Activated CD4-positive, alpha-beta T cell treated with anti-CD3 and anti-CD28 coated beads for 36 hours (primary cell): Measurements from ENCODE around the gene CAPN3. TPM values are rescaled to one million over a fixed set of nuclear protein-coding genes. Genes with fewer than 3 reads are reported as not detected.
"Not testable (repeated sequence)": the region's sequence is repeated elsewhere in the genome, so short reads cannot be mapped to it uniquely, and the experiment has no call there.

Source experiments
- ATAC-seq: fragments of 200-7000 bp; cut with Tn5 transposase; one replicate; pipeline ENCODE4 v1.10.0; 2021; ENCODE audit warnings: mild to moderate bottlenecking, moderate library complexity
- CTCF ChIA-PET: fragments of 350-600 bp; sonication (Branson Sonifier 250); formaldehyde crosslinking; loops from one replicate; lab custom pipeline; 2021; ENCODE audit warnings: antibody characterized with exemption; lab: Charles Lee
- POLR2A ChIA-PET: fragments of 350-600 bp; sonication (Branson Sonifier 250); formaldehyde crosslinking; loops from one replicate; lab custom pipeline; 2021; ENCODE audit warnings: antibody characterized with exemption, inconsistent platforms; lab: Charles Lee
- DNase-seq: peaks from one replicate; pipeline ENCODE4 v3.0.0-alpha.2; 2020
- H3K27ac Mint-ChIP-seq: one replicate; pipeline ENCODE4 v1.8.0; 2021; ENCODE audit warnings: mixed read lengths
- H3K27me3 Mint-ChIP-seq: one replicate; pipeline ENCODE4 v1.8.0; 2021; ENCODE audit warnings: mixed read lengths
- H3K36me3 Mint-ChIP-seq: one replicate; pipeline ENCODE4 v1.8.0; 2021; ENCODE audit warnings: low read depth, mixed read lengths
- H3K4me1 Mint-ChIP-seq: one replicate; pipeline ENCODE4 v1.8.0; 2021; ENCODE audit warnings: mixed read lengths
- H3K4me3 Mint-ChIP-seq: one replicate; pipeline ENCODE4 v1.8.0; 2021; ENCODE audit warnings: mild to moderate bottlenecking, moderate library complexity, mixed read lengths
- H3K9me3 Mint-ChIP-seq: one replicate; pipeline ENCODE4 v1.8.0; 2021; ENCODE audit warnings: low read depth, mixed read lengths
- intact Hi-C, 2 experiments: fragments of 100-400 bp; cut with DNase I in 1 of 2; cut with micrococcal nuclease in 1 of 2; formaldehyde crosslinking; loops; one replicate each; pipeline versions ENCODE4 v1.14.2 to v1.15.1; 2022 to 2024; cut with DNase I, micrococcal nuclease
- total RNA-seq, 2 experiments: library from RNA; stranded (reverse); gene quantifications; one replicate each; pipeline ENCODE4 v1.2.3, GENCODE V29; 2021

CAPN3 gene
- total RNA-seq, 2 experiments from 2014 or later = 2.1 to 2.7 TPM

GRCh38 chr15:42336650-42337049, 22.7 kb upstream of the CAPN3 start:
- CTCF ChIA-PET = not testable (repeated sequence)

GRCh38 chr15:42337104-42337503, 22.2 kb upstream of the CAPN3 start:
- DNase-seq, CTCF ChIA-PET, intact Hi-C loops, POLR2A ChIA-PET, H3K4me3 Mint-ChIP-seq, H3K4me1 Mint-ChIP-seq, H3K27ac Mint-ChIP-seq, H3K27me3 Mint-ChIP-seq, ATAC-seq: not testable (repeated sequence)
- H3K36me3 Mint-ChIP-seq = peaks cover 18% of the 10 kb centered on the region
- peaks cover 11% of the 10 kb centered on the region for H3K9me3 Mint-ChIP-seq

More at GRCh38 chr15:42336650-42337049, 22.7 kb upstream of the CAPN3 start:
- H3K4me1 Mint-ChIP-seq, H3K27ac Mint-ChIP-seq, H3K4me3 Mint-ChIP-seq, DNase-seq, H3K27me3 Mint-ChIP-seq, POLR2A ChIA-PET, ATAC-seq, intact Hi-C loops: not testable (repeated sequence)
- Mint-ChIP-seq H3K36me3 (peaks cover 18% of the 10 kb centered on the region), H3K9me3 (peaks cover 11% of the 10 kb centered on the region)

GRCh38 chr15:42338500-42338899, 20.8 kb upstream of the CAPN3 start:
- DNase-seq (no peak), ATAC-seq (no peak)
- intact Hi-C loops = no loop called here
- Mint-ChIP-seq H3K27ac (no peak overlapping the region), H3K9me3 (peaks cover 11% of the 10 kb centered on the region), H3K4me1 (no peaks in the 10 kb centered on the region), H3K4me3 (no peak overlapping the region), H3K27me3 (no peaks in the 10 kb centered on the region), H3K36me3 (peaks cover 21% of the 10 kb centered on the region)
- ChIA-PET POLR2A (no interaction called here), CTCF (interaction anchor here (0.6 kb wide), 2 partner anchors 46 to 385 kb away, joined by 3 to 4 read pairs; no protein-coding TSS in a partner anchor)

GRCh38 chr15:42343596-42344232, 15.6 kb upstream of the CAPN3 start:
- intact Hi-C loops = no loop called here
- POLR2A ChIA-PET = no interaction called here
- no peak for ATAC-seq
- Mint-ChIP-seq H3K4me3 (no peak overlapping the region), H3K27me3 (no peaks in the 10 kb centered on the region), H3K4me1 (no peaks in the 10 kb centered on the region), H3K27ac (no peak overlapping the region), H3K36me3 (peaks cover 17% of the 10 kb centered on the region), H3K9me3 (no peaks in the 10 kb centered on the region)
- DNase-seq = no peak
- CTCF ChIA-PET = no interaction called here

GRCh38 chr15:42344763-42345162, 14.5 kb upstream of the CAPN3 start:
- no peaks in the 10 kb centered on the region for H3K4me1 Mint-ChIP-seq
- ChIA-PET POLR2A (interaction anchor here (0.7 kb wide), 1 partner anchor 69 kb away, joined by 5 read pairs; no protein-coding TSS in a partner anchor), CTCF (no interaction called here)
- no peak for DNase-seq
- H3K36me3 Mint-ChIP-seq = peaks cover 22% of the 10 kb centered on the region
- no peaks in the 10 kb centered on the region for H3K9me3 Mint-ChIP-seq
- intact Hi-C loops = no loop called here
- no peak for ATAC-seq
- H3K27me3 Mint-ChIP-seq = no peaks in the 10 kb centered on the region
- no peak overlapping the region for H3K27ac Mint-ChIP-seq
- no peak overlapping the region for H3K4me3 Mint-ChIP-seq

- CTCF ChIA-PET = no interaction called here
These were observed 13.8 kb upstream of the CAPN3 start for GRCh38 chr15:42345504-42345903.

GRCh38 chr15:42348083-42348482, 11.2 kb upstream of the CAPN3 start:
- H3K27ac Mint-ChIP-seq = no peak overlapping the region
- ATAC-seq (no peak), DNase-seq (no peak)
- intact Hi-C loops = no loop called here
- no peaks in the 10 kb centered on the region for H3K27me3 Mint-ChIP-seq
- ChIA-PET POLR2A (no interaction called here), CTCF (no interaction called here)
- no peaks in the 10 kb centered on the region for H3K9me3 Mint-ChIP-seq
- H3K36me3 Mint-ChIP-seq = peaks cover 31% of the 10 kb centered on the region
- no peak overlapping the region for H3K4me3 Mint-ChIP-seq
- H3K4me1 Mint-ChIP-seq = no peaks in the 10 kb centered on the region

More at GRCh38 chr15:42345504-42345903, 13.8 kb upstream of the CAPN3 start:
- no peak for DNase-seq
- H3K27me3 Mint-ChIP-seq = no peaks in the 10 kb centered on the region
- no peaks in the 10 kb centered on the region for H3K9me3 Mint-ChIP-seq
- ATAC-seq = no peak
- peaks cover 22% of the 10 kb centered on the region for H3K36me3 Mint-ChIP-seq
- no peaks in the 10 kb centered on the region for H3K4me1 Mint-ChIP-seq
- intact Hi-C loops = no loop called here
- POLR2A ChIA-PET = no interaction called here
- no peak overlapping the region for H3K4me3 Mint-ChIP-seq
- no peak overlapping the region for H3K27ac Mint-ChIP-seq

- no peaks in the 10 kb centered on the region for H3K27me3 Mint-ChIP-seq
- ChIA-PET POLR2A (no interaction called here), CTCF (no interaction called here)
- H3K27ac Mint-ChIP-seq = no peak overlapping the region
- H3K4me3 Mint-ChIP-seq = no peak overlapping the region
- H3K9me3 Mint-ChIP-seq = no peaks in the 10 kb centered on the region
- DNase-seq (no peak), ATAC-seq (peak; percentile 33)
- peaks cover 32% of the 10 kb centered on the region for H3K36me3 Mint-ChIP-seq
- intact Hi-C loops = no loop called here
- no peaks in the 10 kb centered on the region for H3K4me1 Mint-ChIP-seq
These were observed 10.1 kb upstream of the CAPN3 start for GRCh38 chr15:42349186-42349585.

- no peaks in the 10 kb centered on the region for H3K9me3 Mint-ChIP-seq
- CTCF ChIA-PET = no interaction called here
These were observed 6.9 kb upstream of the CAPN3 start for GRCh38 chr15:42352401-42352800.

GRCh38 chr15:42353061-42353460, 6.2 kb upstream of the CAPN3 start:
- Mint-ChIP-seq H3K4me1 (no peaks in the 10 kb centered on the region), H3K9me3 (no peaks in the 10 kb centered on the region), H3K4me3 (no peak overlapping the region), H3K27ac (no peak overlapping the region), H3K27me3 (no peaks in the 10 kb centered on the region), H3K36me3 (peaks cover 23% of the 10 kb centered on the region)
- ChIA-PET POLR2A (no interaction called here), CTCF (no interaction called here)
- intact Hi-C loops = no loop called here
- DNase-seq (no peak), ATAC-seq (no peak)

More at GRCh38 chr15:42352401-42352800, 6.9 kb upstream of the CAPN3 start:
- intact Hi-C loops = no loop called here
- Mint-ChIP-seq H3K4me3 (no peak overlapping the region), H3K4me1 (no peaks in the 10 kb centered on the region), H3K36me3 (peaks cover 25% of the 10 kb centered on the region), H3K27ac (no peak overlapping the region), H3K27me3 (no peaks in the 10 kb centered on the region)
- DNase-seq (no peak), ATAC-seq (no peak)
- POLR2A ChIA-PET = no interaction called here

- intact Hi-C loops = no loop called here
- no peak overlapping the region for H3K27ac Mint-ChIP-seq
- H3K4me3 Mint-ChIP-seq = no peak overlapping the region
- peaks cover 19% of the 10 kb centered on the region for H3K36me3 Mint-ChIP-seq
- H3K4me1 Mint-ChIP-seq = no peaks in the 10 kb centered on the region
- no peaks in the 10 kb centered on the region for H3K27me3 Mint-ChIP-seq
- POLR2A ChIA-PET = interaction anchor here (0.6 kb wide), 1 partner anchor 84 kb away, joined by 3 read pairs; no protein-coding TSS in a partner anchor
- no peaks in the 10 kb centered on the region for H3K9me3 Mint-ChIP-seq
- DNase-seq (no peak), ATAC-seq (no peak)
- CTCF ChIA-PET = no interaction called here
These were observed 4.5 kb upstream of the CAPN3 start for GRCh38 chr15:42354824-42355223.

- CTCF ChIA-PET = no interaction called here
- no peaks in the 10 kb centered on the region for H3K9me3 Mint-ChIP-seq
- intact Hi-C loops = no loop called here
These were observed 4.0 kb upstream of the CAPN3 start for GRCh38 chr15:42355291-42355690.

More at GRCh38 chr15:42355291-42355690, 4.0 kb upstream of the CAPN3 start:
- H3K27ac Mint-ChIP-seq = no peak overlapping the region
- peaks cover 17% of the 10 kb centered on the region for H3K36me3 Mint-ChIP-seq
- no peaks in the 10 kb centered on the region for H3K4me1 Mint-ChIP-seq
- ATAC-seq (no peak), DNase-seq (no peak)
- POLR2A ChIA-PET = interaction anchor here (0.6 kb wide), 1 partner anchor 84 kb away, joined by 3 read pairs; no protein-coding TSS in a partner anchor
- H3K27me3 Mint-ChIP-seq = no peaks in the 10 kb centered on the region
- H3K4me3 Mint-ChIP-seq = no peak overlapping the region
